ENCODE results near the gene CRYBG1.

CRYBG1 gene

GRCh38 chr6:106360410-106360988 lies at the start of gene CRYBG1:
TSS of gene CRYBG1 (plus strand) at chr6:106360717. CDS start at chr6:106360909, 192 bp downstream.
- peak; percentile 65 for DNase-seq (ENCODE audit: insufficient read length, low spot score)
- peak; percentile 74 for FAIRE-seq

- FAIRE-seq (no peak), DNase-seq (ENCODE audit: insufficient read length, low spot score) (no peak)
Measured at GRCh38 chr6:106315765-106316374, 44.6 kb upstream of the CRYBG1 start.

GRCh38 chr6:106316375-106316766 lies 44.1 kb upstream of the CRYBG1 start:
- peak; percentile 73 for FAIRE-seq
- no peak for DNase-seq (ENCODE audit: insufficient read length, low spot score)

GRCh38 chr6:106318061-106318460 lies 42.5 kb upstream of the CRYBG1 start:
- DNase-seq (ENCODE audit: insufficient read length, low spot score): no peak
- no peak for FAIRE-seq

- FAIRE-seq (peak; percentile 66), DNase-seq (ENCODE audit: insufficient read length, low spot score) (no peak)
Measured at GRCh38 chr6:106318851-106319250, 41.7 kb upstream of the CRYBG1 start.

- DNase-seq (ENCODE audit: insufficient read length, low spot score) (no peak), FAIRE-seq (no peak)
Measured at GRCh38 chr6:106321940-106322339, 38.6 kb upstream of the CRYBG1 start.

GRCh38 chr6:106324726-106325335 lies 35.7 kb upstream of the CRYBG1 start:
- FAIRE-seq (peak; percentile 31), DNase-seq (ENCODE audit: insufficient read length, low spot score) (no peak)

- peak; percentile 100 for FAIRE-seq
- peak; percentile 90 for DNase-seq (ENCODE audit: insufficient read length, low spot score)
Measured at GRCh38 chr6:106325336-106326178, 35.0 kb upstream of the CRYBG1 start, which contains the start of gene ATG5. TSS of gene ATG5 (minus strand) at chr6:106325760. CDS start at chr6:106316208, 9,552 bp downstream.

GRCh38 chr6:106334646-106335448 lies 25.7 kb upstream of the CRYBG1 start:
- DNase-seq (ENCODE audit: insufficient read length, low spot score): peak; percentile 21
- FAIRE-seq: peak; percentile 71

GRCh38 chr6:106339334-106340029 lies 21.0 kb upstream of the CRYBG1 start:
- FAIRE-seq (peak; percentile 72), DNase-seq (ENCODE audit: insufficient read length, low spot score) (peak; percentile 25)

GRCh38 chr6:106347219-106347618 lies 13.3 kb upstream of the CRYBG1 start:
- FAIRE-seq (no peak), DNase-seq (ENCODE audit: insufficient read length, low spot score) (no peak)

GRCh38 chr6:106356378-106356777 lies 4.1 kb upstream of the CRYBG1 start:
- FAIRE-seq: no peak

GRCh38 chr6:106359959-106360409 lies 533 bp upstream of the CRYBG1 start:
- no peak for FAIRE-seq
- no peak for DNase-seq (ENCODE audit: insufficient read length, low spot score)

More at GRCh38 chr6:106356378-106356777, 4.1 kb upstream of the CRYBG1 start:
- DNase-seq (ENCODE audit: insufficient read length, low spot score): no peak

- FAIRE-seq: no peak
- peak; percentile 18 for DNase-seq (ENCODE audit: insufficient read length, low spot score)
Measured at GRCh38 chr6:106360989-106361430, 493 bp downstream of the CRYBG1 start.

- DNase-seq (ENCODE audit: insufficient read length, low spot score) (no peak), FAIRE-seq (no peak)
Measured at GRCh38 chr6:106363401-106364138, 3.1 kb downstream of the CRYBG1 start.

- no peak for DNase-seq (ENCODE audit: insufficient read length, low spot score)
- no peak for FAIRE-seq
Measured at GRCh38 chr6:106369739-106370138, 9.2 kb downstream of the CRYBG1 start.

- FAIRE-seq (no peak), DNase-seq (ENCODE audit: insufficient read length, low spot score) (no peak)
Measured at GRCh38 chr6:106370639-106371038, 10.1 kb downstream of the CRYBG1 start.

GRCh38 chr6:106372838-106373501 lies 12.5 kb downstream of the CRYBG1 start:
- FAIRE-seq: no peak
- DNase-seq (ENCODE audit: insufficient read length, low spot score): no peak
